ENCODE data around the gene MUC4.
"Not testable (repeated sequence)": the region's sequence is repeated elsewhere in the genome, so short reads cannot be mapped to it uniquely, and the experiment has no call there.

- not testable (repeated sequence) for TF ChIP-seq EZH2phosphoT487 (IDR thresholded peaks at IDR 0.05; ENCODE audit: insufficient read depth, low read depth); EZH2 (IDR thresholded peaks at IDR 0.05; ENCODE audit: insufficient read depth, poor library complexity, severe bottlenecking)
Measured at GRCh38 chr3:195785781-195786405, 25.8 kb downstream of the MUC4 start.
